HG02884 (cell line): ENCODE results near the gene ANO9.

Experiments
- ATAC-seq: cut with Tn5 transposase; IDR thresholded peaks from one replicate; pipeline ENCODE4 v1.9.1; 2021; ENCODE audit warnings: mild to moderate bottlenecking, moderate library complexity; ENCODE audit not compliant: unreplicated experiment

Gene ANO9

DNA sequence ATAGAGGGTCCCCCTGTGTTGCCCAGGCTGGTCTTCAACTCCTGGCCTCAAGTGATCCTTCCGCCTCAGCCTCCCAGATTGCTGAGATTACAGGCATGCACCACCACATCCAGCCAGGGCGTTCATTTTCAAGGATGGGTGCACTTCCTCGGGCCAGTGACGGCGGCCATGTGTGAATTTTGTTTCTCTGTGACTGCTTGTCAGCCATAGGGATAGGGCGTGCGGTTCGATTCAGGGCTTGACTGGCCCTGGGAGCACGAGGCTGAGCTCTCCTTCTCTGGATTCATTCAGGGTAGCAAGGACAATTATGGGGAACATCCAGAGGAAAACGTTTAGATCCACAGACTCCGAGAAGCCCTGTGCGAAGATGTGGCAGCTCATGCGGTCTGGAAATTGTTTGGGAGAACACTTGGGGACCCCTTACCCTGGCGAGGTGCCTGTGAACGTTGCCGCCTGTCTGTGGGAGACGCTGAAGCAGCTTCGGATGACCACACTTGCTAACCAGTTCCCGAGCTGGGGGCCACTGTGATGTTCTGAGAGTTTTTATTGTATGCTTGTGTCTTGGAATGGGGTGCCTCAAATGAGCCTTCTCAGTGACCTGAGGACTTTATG lies 11.2 kb upstream of the ANO9 start:
- ATAC-seq = no peak

GRCh38 chr11:452203-452744 lies 10.5 kb upstream of the ANO9 start:
- ATAC-seq = no peak

- no peak for ATAC-seq
Measured at GRCh38 chr11:451738-452137, 9.9 kb upstream of the ANO9 start.

DNA sequence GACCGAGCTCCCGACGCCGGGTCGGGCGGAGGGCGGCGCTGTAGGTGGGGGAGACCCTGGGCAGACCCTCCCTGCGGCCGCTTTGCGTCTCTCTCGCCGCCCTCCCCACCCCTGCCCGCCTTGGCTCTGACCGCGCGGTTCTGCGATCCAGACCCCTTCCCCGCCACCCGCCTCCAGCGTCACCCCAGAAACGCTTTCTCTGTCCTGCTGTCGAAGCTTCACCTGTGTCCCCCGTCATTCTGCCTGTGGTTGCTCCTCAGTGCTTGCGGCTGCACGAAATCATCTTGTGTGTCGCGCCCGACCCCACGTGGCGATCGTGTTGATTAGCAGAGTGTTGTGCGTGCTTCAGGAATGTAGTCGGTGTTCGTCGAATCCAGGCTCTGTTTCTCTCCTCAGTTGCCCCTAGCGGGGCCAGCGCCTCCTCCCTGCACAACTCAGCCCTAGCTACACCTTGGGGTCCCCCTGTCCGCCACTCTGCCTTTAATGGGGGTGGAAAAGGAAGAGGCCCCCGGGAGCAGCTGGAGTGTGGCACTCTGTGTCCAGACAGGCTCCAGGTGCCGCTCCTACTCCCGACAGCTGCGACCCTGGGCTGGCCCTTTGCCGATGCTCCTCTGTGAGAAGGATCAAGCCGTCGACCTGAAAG lies 9.1 kb upstream of the ANO9 start:
- ATAC-seq = no peak

DNA sequence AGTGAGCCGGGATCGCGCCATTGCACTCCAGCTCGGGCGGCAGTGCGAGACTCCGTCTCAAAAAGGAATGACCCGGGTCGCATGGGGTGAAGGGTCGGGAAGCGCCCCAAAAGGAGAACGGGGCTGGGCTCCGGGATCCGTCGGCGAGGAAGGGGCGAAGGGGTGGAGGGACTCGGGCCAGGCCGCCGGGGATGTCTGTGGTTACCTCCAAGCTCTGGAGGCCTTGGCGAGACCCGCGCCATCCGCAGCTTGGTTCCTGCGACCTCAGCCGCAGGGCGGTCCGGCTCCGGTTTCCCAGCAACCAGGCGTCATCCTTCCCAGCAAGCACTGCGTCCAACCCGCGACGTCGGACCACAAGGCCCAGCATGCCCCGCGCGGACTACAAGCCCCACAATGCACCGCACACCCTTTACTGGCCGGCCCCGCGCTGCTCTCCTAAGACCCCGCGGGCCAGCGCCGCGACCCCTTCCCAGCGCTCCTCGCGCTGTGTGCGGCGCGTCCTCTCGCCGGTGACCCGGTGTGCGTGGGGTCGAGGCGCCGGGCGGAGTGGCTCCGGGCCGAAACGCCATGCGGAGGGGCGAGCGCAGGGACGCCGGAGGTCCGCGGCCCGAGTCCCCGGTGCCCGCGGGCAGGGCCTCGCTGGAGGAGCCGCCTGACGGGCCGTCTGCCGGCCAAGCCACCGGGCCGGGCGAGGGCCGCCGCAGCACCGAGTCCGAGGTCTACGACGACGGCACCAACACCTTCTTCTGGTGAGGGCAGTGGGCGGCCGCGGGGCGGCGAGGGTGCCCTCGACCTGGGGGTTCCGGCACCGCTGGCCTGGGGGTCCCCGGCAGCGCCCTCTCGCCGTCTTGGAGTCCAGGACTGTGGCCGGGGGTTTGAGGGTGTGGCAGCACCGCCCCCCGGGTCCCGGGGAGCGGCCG lies 8.3 kb upstream of the ANO9 start, which contains the start of gene PTDSS2:
Gene PTDSS2 (plus strand): TSS at position 391 of the 920 bp plus-strand sequence. CDS start 177 bp downstream, at position 568.
- peak; percentile 68 for ATAC-seq

DNA sequence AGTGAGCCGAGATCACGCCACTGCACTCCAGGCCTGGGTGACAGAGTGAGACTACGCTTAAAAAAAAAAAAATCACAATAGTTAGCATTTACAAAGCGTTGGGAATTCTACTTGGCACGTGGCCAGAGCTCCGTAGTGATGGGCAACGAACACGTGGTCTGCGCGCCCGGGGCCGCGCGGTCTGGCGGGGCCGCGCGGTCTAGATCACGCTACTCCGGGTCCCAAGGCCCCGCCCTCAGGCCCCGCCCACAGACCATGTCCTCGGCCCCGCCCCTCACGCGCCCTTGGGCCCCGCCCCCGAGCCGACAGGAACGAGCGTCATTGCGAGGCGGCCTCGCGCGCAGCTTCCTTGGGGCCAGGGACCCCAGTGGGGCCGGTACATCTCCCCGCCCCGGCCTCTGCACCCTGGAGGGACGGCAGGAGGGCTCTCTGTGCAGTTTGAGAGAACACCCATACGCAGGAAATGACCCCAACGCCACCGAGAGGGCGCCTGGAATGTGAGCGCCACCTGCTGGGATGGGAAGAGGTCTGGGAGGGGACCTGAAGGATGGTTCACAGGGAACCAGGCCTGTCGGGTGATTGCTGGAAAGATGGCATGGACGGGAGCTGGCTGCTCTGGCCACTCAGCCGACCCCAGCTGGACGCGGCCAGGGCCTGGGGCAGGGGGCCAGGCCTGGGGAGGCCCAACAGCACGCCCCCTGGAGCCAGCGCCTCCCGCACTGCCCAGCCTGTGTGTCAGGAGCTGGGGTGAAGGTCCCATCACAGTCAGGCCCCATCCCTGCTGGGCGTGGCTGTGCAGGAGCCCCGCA lies 6.3 kb upstream of the ANO9 start:
- ATAC-seq = peak; percentile 42

DNA sequence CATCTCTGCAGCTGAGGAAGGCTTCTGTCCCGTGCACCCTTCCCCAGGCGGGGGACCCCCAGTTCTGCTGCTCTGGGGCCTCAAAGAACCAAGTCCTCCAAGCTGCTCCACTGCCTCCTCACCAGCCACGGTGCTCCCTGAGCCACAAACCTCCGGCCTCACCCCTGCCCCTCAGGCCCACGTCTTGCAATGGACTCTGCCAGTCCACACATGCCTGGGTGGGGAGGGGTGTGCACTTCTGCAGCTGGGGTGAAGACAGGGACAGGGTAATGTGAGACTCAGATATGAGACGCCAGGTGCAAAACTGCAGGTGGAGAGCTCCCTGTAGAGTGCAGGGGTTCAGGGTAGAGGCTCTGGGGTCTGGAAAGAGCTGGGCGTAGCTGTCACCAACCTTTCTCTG lies 5.1 kb upstream of the ANO9 start:
- ATAC-seq = no peak

DNA sequence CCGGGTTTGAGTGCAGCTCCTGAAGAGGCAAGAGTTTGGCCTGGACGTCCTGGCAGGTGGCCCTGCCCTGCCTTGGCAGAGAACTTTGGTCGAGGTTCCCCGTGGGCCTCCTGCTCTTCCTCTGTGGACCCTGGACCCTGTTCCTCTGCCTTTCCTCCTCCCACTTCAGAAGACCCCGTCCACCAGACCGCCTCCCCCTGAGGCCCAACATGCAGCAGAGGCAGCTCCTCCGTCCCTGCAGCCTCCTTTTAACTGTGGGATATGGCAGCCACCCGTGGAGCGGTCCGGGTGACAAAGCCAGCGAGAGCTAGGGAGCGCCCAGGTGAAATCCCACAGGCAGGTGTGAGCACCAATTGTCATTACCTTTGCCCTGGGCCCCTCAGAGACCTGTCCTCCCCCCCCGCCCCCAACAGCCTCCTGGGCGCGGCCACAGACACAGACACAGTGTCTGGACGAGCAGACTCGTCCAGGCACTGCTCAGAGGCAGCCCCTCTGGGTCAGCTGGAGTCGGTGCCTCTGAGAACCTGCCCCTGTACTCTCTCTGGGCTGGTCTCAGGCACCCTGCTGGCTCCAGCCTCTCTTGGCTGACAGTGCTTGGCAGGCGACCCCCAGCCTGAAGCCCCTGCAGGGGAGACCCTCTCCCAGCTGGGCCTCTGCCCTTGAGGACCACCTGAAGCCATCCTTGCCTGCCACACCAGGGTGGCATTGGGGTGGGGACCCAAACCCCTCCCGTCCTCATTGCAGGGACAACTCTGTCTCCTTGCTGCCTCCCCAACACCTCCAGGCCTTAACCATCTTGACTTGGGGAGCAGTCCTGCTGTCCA lies 4.2 kb upstream of the ANO9 start:
- no peak for ATAC-seq

- ATAC-seq = no peak
Measured at GRCh38 chr11:444396-445144, 2.8 kb upstream of the ANO9 start.

GRCh38 chr11:443542-444199 lies 1.9 kb upstream of the ANO9 start:
- no peak for ATAC-seq

- ATAC-seq = no peak
Measured at GRCh38 chr11:442611-443081, 835 bp upstream of the ANO9 start.

GRCh38 chr11:441043-441417 lies 781 bp downstream of the ANO9 start:
- no peak for ATAC-seq

DNA sequence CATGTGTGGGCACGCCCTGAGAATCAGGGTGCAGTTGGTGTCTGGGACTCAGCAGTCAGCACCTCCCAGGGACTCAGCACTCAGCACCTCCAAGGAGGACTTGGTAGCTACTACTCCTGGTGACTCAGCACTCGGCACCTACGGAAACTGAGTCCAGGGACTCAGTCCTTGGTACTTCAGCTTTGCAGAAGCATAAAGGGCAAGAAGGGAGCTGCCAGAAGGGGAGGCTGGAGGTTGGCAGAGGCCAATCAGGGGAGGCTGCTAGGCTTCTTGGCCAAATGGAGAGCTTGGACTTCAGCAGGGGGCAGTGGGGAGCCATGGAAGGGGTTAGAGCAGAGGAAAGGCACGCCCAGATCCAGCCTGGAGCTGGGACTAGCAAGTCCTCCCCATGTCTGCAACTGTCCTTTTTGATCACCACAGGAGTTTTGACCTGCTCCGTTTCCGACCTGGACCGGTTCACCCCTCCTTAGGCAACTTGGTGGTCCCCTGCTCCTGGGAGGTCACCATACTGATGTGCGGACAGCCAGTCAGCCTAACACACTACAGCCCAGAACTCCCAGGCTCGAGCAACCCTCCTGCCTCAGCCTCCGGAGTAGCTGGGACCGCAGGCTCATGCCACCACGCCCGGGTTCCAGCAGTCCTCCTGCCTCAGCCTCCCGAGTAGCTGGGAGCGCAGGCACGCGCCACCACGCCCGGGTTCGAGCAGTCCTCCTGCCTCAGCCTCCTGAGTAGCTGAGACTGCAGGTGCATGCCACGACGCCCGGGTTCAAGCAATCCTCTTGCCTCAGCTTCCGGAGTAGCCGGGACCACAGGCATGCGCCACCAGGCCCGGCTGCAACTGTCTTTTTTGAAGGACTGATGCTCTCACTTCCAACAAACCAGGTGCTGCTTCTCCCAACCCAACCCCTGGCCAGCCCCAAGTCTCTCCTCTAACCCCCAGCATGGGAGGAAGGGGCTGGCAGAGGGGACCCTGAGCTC lies 1.5 kb downstream of the ANO9 start:
- no peak for ATAC-seq

GRCh38 chr11:439315-440064 lies 2.3 kb downstream of the ANO9 start:
- ATAC-seq = no peak

- ATAC-seq = no peak
Measured at GRCh38 chr11:438101-438844, 3.5 kb downstream of the ANO9 start.
